T47D (cell line): ENCODE data around the gene KSR2.

Experiments
- DNase-seq, 2 experiments: peaks; one replicate each; pipeline versions ENCODE4 v3.0.0 to v3.0.0-alpha.2; 2011 to 2012; ENCODE audit warnings: low read depth in 1 of 2, low spot score in 1 of 2
- JUND ChIP-seq: IDR thresholded peaks from 2 replicates; pipeline ENCODE4 v1.6.1; 2012; ENCODE audit warnings: low read depth
- in situ Hi-C: cut with HindIII; loops from 2 replicates; pipeline ENCODE4 v1.10.0; 2016; ENCODE audit warnings: low sequenced_read_pairs, low pct_unique_long_range_greater_than_20kb

The KSR2 gene

DNA sequence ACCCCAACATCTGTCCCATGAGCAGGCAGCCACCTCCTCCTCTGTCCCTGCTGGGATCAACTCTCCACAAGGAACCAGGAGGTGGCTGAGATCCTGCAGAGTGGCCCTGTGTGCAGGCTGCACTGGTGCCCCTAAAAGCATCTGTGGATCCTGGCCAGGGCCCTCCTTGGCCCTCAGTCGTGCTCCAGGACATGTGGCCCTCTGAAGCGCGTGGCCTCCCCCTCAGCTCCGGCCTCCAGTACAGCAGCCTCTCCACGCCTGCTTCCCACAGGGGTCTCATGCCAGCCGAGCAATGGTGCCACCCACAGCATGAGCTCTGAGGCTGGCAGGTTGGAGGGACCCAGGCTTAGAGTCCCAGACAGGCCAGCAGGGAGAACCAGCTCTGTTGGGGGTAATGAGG is 530.0 kb downstream of the KSR2 start:
- in situ Hi-C loops = no loop called here
- no peak for TF ChIP-seq JUND
- no peak for DNase-seq

DNA sequence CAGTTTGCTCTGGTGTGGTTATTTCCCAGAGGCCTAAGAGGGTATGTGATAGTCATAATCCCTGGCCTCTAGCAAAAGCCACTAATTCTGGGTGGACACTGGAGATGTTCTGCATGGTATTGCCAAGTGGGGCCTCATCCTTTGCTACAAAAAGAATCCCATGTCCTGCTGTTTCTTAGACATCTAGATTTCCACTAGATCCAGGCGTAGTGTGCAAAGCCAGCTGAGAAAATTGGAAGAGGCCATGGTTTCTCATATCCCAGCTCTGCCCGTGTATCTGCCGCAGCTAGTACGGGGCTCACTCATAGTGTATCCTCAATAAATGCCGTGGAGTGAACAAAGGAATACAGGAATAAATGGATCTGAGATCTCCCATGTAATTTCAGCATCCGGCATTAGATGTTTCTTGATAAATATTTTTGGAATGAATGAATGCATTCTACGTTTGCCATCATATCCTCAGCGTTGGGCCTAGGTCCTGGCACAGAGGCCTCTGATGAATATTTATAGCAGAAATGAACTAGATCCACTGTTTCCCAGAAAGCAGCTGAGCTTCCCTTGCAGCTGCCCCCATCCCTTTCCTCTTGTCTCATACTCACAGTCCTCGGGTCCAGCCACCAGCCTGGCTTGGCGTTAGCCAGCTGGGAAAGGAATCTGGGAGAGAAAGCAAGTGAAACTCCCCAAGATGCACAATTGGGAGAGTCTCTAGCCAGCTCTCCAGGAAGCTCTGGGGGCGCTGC is 531.1 kb downstream of the KSR2 start:
- TF ChIP-seq JUND = no peak
- in situ Hi-C loops = no loop called here
- no peak for DNase-seq

DNA sequence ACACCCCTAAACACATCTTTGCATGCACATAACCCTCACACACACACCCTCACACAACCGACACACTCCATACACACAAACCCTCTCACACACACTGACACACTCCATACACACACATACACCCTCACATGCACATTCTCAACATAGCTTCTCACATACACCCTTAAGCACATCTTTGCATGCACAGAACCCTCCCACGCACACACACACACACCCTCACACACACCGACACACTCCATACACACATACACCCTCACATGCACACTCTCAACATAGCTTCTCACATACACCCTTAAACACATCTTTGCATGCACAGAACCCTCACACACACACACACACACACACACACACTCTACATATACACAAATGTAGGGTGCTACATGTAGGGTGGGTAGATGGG is 534.9 kb downstream of the KSR2 start:
- no peak for DNase-seq
- in situ Hi-C loops = no loop called here
- TF ChIP-seq JUND = no peak

DNA sequence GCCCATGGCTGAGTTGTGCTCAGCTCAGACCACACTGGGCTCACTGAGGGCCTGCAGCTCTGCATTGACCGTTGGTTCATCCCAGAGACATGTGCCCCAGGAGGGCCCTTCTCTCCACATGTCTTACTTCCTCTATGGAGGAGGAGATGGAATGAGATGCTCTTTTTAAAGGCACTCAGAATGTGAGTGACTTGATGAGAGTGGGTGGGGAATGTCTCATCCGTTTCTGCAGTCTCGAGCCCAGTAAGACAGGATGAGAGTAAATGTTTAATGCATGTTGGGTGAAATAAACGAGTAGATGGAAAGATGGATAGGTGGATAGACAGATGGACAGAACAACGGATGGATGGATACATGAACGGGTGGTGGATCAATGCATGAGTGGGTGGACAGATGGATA is 538.5 kb downstream of the KSR2 start:
- in situ Hi-C loops = no loop called here
- DNase-seq = no peak
- TF ChIP-seq JUND = no peak

DNA sequence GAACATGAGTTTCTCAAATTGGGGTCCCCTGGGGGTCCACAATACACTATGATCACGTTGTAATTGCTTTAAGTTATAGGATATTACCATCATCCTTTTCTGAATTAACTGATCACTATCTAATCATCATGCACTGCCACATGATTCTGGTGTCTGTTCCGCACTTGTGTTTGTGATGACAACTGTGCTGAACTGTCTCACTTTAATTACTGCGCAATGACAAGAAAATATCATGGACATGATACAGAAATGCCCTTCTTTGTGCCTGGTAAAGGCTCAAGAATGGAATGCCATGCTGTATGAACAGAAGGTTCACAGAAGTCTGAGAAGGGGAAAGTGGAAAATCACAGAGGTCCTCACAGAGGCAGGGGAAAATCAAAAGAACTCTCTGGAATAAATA is 541.6 kb downstream of the KSR2 start:
- no peak for TF ChIP-seq JUND
- in situ Hi-C loops = no loop called here

DNA sequence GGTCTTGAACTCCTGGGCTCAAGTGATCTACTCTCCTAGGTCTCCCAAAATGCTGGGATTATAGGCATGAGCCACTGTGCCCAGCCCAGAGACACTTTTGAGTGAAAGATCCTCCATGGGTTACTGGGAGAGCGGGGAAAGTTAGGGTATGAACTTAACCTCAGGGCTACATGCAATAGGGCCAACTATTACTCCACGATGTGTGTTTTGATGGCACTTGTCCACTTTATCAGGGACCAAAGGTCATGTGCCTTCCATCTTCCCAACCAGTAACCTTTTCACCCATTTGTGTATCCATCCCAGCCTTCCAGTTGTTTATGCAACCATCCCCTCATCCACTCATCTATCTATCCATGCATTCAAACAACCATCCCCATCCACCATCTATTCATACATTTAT is 546.8 kb downstream of the KSR2 start:
- no peak for TF ChIP-seq JUND
- in situ Hi-C loops = no loop called here
- DNase-seq = no peak

More for the DNA sequence above, 541.6 kb downstream of the KSR2 start:
- no peak for DNase-seq

DNA sequence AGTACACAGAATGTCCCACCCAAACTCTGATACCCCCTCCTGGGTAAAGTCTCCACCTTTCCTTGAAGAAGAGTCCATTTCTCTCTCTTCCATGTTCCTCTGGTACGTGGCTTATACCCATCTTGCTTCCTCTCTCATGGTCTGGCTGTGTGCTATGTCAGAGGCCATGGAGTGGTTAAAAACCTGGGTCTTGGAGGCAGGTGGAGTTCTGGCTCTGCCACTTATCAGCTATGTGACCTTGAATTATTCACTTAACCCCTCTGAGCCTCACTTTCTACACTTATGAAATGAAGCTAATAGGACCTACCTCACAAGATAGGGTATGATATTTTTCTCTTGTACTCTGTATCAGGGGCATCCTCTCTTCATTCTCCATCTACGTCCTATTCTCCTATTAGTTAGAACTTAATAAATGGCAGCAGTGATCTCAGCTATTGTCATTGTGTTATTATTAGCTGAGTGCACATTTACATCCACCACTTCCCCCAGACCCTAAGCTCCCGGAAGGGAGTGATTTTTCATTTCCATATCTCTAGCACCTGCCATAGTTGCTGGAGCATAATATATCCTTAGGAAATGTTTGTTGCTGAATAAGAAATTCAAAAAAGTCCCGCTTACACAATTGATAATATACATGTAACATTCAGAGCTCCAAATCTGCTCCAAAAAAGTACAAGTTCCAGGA is 547.6 kb downstream of the KSR2 start:
- in situ Hi-C loops = no loop called here
- DNase-seq = no peak
- no peak for TF ChIP-seq JUND

DNA sequence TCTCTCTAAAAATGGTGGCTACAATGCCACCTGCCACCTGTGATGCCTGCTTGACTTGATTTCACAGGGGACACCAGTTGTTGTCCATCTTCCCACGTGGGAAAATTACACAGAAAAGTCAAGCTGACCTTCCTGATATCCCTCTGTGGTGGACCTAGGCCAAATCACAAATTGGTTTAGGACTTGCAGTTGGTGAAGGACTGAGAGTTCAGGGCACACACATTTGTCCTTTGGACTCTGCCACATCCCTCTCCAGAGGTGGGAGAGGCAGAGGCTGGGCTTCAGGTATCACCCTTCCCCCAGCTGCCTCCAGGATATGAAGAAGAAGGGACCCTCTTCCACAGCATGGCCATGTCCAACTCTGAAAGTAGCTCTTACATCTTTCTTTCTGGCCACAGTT is 551.8 kb downstream of the KSR2 start:
- TF ChIP-seq JUND = no peak
- DNase-seq = no peak
- in situ Hi-C loops = no loop called here

DNA sequence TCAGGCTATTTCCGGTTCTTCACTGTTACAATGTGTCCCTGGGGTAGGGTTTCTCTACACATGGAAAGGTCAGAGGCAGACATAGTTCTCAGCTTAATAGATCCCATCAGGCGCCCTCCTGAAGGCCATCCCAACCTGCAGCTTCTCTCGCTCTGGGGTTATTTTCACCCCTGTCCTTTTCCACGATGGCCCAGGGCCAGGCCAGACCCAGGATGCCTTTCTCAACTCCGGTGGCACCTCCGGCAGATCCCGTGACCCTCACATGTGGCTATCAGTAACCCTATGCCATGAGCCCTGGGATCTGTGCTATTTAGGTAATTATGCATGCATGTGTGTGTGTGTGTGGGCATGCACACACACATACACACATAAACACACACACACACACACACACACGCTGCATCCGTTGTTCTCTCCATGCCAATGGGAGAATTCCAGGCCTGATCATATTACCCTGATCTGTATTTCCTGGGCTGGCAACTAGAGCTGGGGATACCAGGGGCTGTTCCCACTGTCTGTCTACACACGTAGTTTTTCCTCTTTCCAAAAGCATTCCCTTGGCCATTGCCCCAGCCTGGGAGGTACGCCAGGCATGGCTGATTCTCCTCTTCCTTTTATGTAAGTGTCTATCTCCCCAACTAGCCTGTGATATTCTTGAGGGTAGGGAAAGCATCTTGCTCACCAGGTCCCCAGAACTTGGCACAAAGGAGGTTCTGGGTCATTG is 556.2 kb downstream of the KSR2 start:
- DNase-seq = no peak
- in situ Hi-C loops = no loop called here
- TF ChIP-seq JUND = no peak

DNA sequence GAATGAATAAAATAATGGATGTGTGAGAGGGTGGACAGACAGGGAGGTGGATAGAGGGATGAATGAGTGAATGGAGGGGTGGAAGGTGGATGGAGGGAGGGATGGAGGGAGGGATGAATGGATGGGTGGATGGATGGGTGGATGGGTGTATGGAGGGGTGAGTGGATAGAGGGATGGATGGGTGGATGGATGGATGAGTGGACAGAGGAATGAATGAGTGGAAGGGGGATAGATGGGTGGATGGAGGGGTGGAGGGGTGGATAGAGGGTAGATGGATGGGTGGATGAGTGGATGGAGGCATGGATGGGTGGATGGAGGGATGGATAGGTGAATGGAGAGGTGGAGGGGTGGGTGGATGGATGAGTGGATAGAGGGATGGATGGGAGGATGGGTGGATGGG is 559.5 kb downstream of the KSR2 start:
- TF ChIP-seq JUND = no peak
- in situ Hi-C loops = no loop called here
- no peak for DNase-seq

DNA sequence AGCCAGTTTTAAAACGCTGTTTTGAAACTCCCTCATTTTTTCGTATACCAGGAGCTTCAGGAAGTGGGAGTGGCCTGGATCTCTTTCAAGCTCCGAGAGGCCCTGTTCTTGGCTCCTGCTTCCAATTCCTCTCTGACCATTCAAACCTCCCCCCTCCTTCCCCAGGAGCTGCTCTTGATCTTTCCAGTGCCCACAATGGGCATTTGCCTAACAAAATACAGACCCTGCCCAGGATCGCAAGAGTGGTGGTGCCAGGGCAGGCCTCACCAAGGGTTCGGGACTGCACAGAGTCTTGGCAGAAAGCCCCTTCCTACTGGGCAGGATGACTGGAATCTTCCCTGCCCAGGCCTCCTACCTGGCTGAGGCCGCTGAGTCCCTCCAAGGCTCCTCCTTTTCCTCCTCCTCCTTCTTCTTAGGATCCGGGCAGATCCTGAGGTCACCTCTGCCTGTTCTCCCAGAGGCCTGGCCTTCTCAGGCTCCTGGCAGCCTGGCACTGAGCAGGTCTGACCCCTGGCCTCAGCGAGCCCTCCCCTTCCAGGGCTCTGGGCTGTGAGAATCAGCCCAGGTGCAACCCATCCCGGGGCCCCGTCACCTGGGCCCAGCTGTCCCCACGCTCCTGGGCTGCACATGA is 560.5 kb downstream of the KSR2 start:
- in situ Hi-C loops = no loop called here
- DNase-seq = peak; percentile 33 to 64
- no peak for TF ChIP-seq JUND

DNA sequence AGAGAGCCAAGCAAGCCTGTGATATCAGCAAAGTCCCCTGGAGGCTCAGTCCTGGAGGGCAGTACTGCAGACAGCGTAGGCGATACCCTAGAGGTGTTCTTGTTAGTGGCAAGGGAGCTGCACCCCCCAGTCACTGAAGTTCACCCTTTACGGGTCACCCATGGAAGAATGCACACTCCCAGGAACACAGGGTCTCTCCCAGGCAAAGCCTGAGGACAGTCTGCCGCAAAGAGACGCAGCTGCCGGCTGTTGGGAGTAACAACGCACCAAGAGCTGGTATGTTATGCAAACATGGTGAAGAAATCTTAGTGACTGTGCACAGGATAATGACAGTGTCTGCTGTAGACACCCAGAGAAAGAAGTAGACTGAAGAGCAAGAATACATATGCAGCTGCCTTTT is 563.9 kb downstream of the KSR2 start:
- DNase-seq = no peak
- no peak for TF ChIP-seq JUND
- in situ Hi-C loops = no loop called here

DNA sequence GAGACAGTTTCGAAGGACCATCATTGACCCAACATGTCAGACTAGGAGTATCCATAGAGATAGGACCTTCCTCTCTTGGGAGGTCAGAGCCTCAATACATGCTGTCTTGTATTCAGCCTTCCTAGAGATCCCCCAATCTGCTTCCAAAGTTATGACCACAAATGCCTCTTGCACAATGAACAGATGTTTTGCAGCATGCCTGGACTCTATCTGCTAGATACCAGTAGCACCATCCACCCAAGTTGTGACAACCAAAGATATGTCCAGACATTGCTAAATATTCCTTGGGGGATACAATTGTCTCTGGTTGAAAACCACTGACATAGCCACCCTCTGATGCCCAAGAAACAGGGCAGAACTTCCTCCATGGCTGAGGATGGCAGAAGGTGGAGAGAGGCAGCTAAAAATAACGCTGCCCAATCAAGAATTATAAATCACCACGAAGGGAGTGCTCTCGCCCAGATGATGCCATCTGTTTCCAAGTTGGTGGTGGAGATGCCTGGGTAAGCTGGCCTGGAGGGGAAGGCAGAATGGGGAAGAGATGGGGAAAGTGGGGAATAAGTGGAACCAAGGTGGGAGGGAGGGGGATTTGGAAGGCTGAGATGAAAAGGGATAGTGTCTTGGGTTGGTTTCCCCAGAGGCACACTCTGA is 564.5 kb downstream of the KSR2 start:
- no peak for DNase-seq
- no peak for TF ChIP-seq JUND
- in situ Hi-C loops = no loop called here
